Choroid plexus epithelial cell (primary cell): Measurements from ENCODE around the gene RASAL2.

Experiments
- DNase-seq: peaks from one replicate; pipeline ENCODE4 v3.0.0-alpha.2; 2010; ENCODE audit warnings: low read depth
- H3K4me3 ChIP-seq: 2 replicates; pipeline ENCODE4 v1.5.1; 2011; ENCODE audit warnings: low read depth, mild to moderate bottlenecking, control low read depth, low read length, moderate library complexity
- CTCF ChIP-seq: conservative IDR thresholded peaks from 2 replicates; pipeline ENCODE4 v1.5.1; 2011; ENCODE audit warnings: low read depth, mild to moderate bottlenecking, control low read depth, inconsistent platforms, low read length, moderate library complexity

Gene RASAL2

DNA sequence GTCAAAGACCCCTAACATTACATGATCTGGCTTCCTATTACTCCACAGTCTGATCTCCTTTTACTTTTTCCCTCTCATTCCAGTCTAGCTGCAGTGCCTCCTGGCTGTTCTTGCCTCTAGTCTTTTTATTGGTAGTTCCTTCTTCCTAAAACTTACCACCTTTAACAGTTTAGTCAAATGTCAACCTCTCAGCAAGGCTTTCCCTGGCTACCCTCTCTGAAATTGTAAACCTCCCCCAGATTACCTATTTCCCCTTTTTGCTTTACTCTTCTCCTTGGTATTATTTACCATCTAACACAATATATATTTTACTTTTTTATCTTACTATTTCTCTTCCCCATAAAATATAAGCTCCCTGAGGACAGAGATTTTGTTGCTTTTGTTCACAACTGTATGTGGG, 273.2 kb downstream of the RASAL2 start:
- DNase-seq, result no peak
- no peak overlapping the region for H3K4me3 ChIP-seq
- TF ChIP-seq CTCF, result no peak

DNA sequence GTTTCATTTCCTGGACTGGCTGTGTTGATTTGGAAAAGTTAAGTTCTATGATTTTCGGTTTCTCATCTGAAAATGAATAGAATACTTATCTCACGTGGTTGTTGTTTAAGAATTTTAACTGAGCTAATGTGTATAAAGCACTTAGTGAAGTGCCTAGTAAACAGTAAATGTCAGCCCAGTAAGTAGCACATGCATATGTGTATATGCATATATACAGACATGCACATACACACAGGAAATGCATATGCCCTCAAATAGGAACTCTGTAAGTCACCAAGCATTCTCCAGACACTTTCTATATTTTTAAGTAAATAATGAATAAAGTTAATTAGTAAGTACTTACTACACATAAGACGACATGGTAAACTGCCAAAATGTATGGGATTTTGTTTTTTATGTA, 274.3 kb downstream of the RASAL2 start:
- no peak for TF ChIP-seq CTCF
- no peak overlapping the region for H3K4me3 ChIP-seq
- DNase-seq, result no peak

DNA sequence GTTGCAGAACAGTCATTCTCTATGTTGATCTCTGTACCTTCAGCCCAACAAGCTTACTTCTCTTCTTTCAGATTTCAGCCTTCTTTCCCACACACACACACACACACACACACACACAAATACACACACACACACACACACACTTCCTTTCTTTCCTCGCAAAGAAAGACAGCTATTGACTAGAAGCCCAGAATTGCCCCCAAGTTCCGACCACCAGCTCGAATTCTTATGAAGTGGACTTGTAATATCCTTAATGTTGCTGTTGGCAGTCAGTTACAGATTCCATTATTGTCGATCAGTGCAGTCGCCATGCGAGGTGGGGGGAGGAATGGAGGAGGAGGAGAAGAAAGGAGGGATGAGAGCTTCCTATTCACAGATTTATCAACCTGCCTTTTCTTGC, 277.3 kb downstream of the RASAL2 start:
- DNase-seq, result peak; percentile 54
- H3K4me3 ChIP-seq, result peak overlapping the region; percentile 53
- TF ChIP-seq CTCF, result no peak

DNA sequence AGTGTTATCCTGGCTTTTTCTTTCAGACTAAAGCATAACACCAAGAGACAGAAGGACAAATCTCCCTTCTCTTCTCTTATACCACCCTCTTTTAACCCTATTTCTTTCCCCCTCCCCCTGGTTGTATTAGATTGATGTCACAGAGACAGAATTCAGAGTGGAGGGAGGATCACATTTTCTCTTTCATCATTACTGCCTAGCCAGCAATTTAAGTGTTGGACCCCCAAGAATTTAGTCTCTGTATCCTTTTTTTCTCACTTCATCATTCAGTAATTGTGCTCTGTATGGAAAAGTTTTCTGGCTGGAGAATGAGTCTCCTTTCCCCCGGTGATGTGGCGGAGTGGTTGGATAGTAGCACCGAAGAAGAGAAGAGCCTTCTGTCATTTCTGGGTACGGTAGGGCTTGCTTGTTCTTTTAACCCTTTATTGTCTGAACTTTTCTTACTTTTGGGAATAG, 278.1 kb downstream of the RASAL2 start:
- DNase-seq, result peak; percentile 27
- no peak for TF ChIP-seq CTCF
- H3K4me3 ChIP-seq, result peak overlapping the region; percentile 53

- no peak for TF ChIP-seq CTCF
- DNase-seq, result no peak
- no peak overlapping the region for H3K4me3 ChIP-seq
Observed at GRCh38 chr1:178374016-178374415, 280.1 kb downstream of the RASAL2 start.

DNA sequence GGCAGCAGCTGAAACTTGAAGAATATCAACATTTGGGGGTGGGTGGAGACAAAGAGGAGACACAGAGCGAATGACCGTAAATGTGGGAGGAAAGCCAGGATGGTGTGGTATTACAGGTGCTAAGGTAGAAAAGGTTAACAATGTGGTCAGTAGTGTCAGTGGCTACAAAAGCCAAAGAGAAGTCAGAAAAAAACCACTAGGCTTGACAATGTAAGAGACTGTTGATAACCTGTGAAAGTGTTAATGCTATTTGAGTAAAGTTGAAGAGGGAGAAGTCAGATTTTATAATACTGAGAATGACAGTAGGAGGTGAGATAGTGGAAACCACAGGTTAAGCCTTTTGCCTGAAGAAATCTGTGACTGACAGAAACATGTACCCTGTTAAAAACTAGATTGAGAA, 282.1 kb downstream of the RASAL2 start:
- no peak overlapping the region for H3K4me3 ChIP-seq
- TF ChIP-seq CTCF, result no peak
- DNase-seq, result no peak

DNA sequence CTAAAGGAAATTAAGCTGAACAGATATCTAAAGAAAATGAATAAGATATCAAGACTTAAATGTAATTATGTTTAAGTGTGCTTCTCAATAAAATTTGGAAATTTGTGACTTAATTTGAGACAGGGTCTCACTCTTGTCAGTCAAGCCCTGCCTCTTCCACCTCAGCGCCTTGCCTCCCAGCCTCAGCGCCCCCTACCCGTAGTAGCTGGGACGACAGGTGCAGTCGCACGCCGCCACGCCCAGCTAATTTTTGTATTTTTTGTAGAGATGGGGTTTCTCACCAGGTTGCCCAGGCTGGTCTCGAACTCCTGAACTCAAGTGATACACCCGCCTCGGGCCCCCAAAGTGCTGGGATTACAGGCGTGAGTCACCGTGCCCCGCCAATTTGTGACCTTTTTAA, 285.9 kb downstream of the RASAL2 start:
- no peak for DNase-seq
- TF ChIP-seq CTCF, result peak; percentile 52
- no peak overlapping the region for H3K4me3 ChIP-seq
